CD4-positive, alpha-beta memory T cell (primary cell): ENCODE measurements around the gene KCNN1. TPM values are rescaled to one million over a fixed set of nuclear protein-coding genes. Genes with fewer than 3 reads are reported as not detected.
A peak's percentile ranks its signal among the peaks of the same experiment; 100 is the strongest.

ENCODE experiments used
- CTCF ChIA-PET: fragments of 350-600 bp; sonication (Branson Sonifier 250); formaldehyde crosslinking; loops from one replicate; lab custom pipeline; 2021; ENCODE audit warnings: inconsistent platforms; ENCODE audit not compliant: partially characterized antibody; lab: Charles Lee
- POLR2A ChIA-PET: fragments of 350-600 bp; sonication (Branson Sonifier 250); formaldehyde crosslinking; loops from one replicate; lab custom pipeline; 2021; ENCODE audit not compliant: partially characterized antibody; lab: Charles Lee
- DNase-seq, 5 donors: peaks; one replicate each; pipeline versions ENCODE4 v3.0.0 to v3.0.0-alpha.2; 2020 to 2022; ENCODE audit warnings: mixed read lengths in 1 of 5
- H3K27ac ChIP-seq: one replicate; pipeline ENCODE4 v1.7.0; 2013; ENCODE audit warnings: low read depth, low read length
- H3K27me3 ChIP-seq: 2 replicates; pipeline ENCODE4 v1.7.0; 2013; ENCODE audit warnings: mild to moderate bottlenecking, low read length, moderate library complexity; ENCODE audit not compliant: insufficient read depth
- H3K36me3 ChIP-seq: 2 replicates; pipeline ENCODE4 v1.7.0; 2013; ENCODE audit warnings: mild to moderate bottlenecking, low read length, moderate library complexity; ENCODE audit not compliant: insufficient read depth
- H3K4me1 ChIP-seq: 2 replicates; pipeline ENCODE4 v1.7.0; 2013; ENCODE audit warnings: mild to moderate bottlenecking, low read length, moderate library complexity; ENCODE audit not compliant: insufficient read depth
- H3K4me3 ChIP-seq, 2 donors: one replicate each; pipeline ENCODE4 v1.7.0; 2013; ENCODE audit warnings: low read length in 2 of 2, mild to moderate bottlenecking in 1 of 2
- H3K9me3 ChIP-seq, 2 donors: one replicate each; pipeline ENCODE4 v1.7.0; 2013; ENCODE audit warnings: low read length in 2 of 2, control low read depth in 1 of 2; ENCODE audit not compliant: control insufficient read depth in 1 of 2
- H3K27ac Mint-ChIP-seq, 7 donors: one replicate each; pipeline ENCODE4 v1.8.0; 2020 to 2021; ENCODE audit warnings: mixed read lengths in 7 of 7, mild to moderate bottlenecking in 6 of 7, inconsistent platforms in 3 of 7, moderate library complexity in 3 of 7
- H3K27me3 Mint-ChIP-seq, 2 donors: one replicate each; pipeline ENCODE4 v1.8.0; 2020 to 2021; ENCODE audit warnings: mixed read lengths in 2 of 2
- H3K36me3 Mint-ChIP-seq, 2 donors: one replicate each; pipeline ENCODE4 v1.8.0; 2020 to 2021; ENCODE audit warnings: mixed read lengths in 2 of 2, inconsistent platforms in 1 of 2, mild to moderate bottlenecking in 1 of 2
- H3K4me1 Mint-ChIP-seq, 4 donors: one replicate each; pipeline ENCODE4 v1.8.0; 2020 to 2021; ENCODE audit warnings: mixed read lengths in 4 of 4, mild to moderate bottlenecking in 1 of 4
- H3K4me3 Mint-ChIP-seq, 8 donors: one replicate each; pipeline ENCODE4 v1.8.0; 2020 to 2021; ENCODE audit warnings: mixed read lengths in 8 of 8, mild to moderate bottlenecking in 7 of 8, moderate library complexity in 6 of 8, inconsistent platforms in 3 of 8
- H3K9me3 Mint-ChIP-seq, 8 donors: one replicate each; pipeline ENCODE4 v1.8.0; 2020 to 2021; ENCODE audit warnings: mixed read lengths in 8 of 8, mild to moderate bottlenecking in 5 of 8, inconsistent platforms in 3 of 8, moderate library complexity in 1 of 8
- intact Hi-C: fragments of 100-400 bp; cut with micrococcal nuclease; formaldehyde crosslinking; loops from one replicate; pipeline ENCODE4 v1.15.1; 2023
- polyA plus RNA-seq, 2 donors: library from polyadenylated mRNA; unstranded; fragments of 300-500 nt; fragmentation: Illumina TruSeq; gene quantifications; one replicate each; pipeline ENCODE4 v1.2.3, GENCODE V29; 2021
- total RNA-seq, 2 experiments: library from RNA; stranded (reverse); gene quantifications; one replicate each; pipeline ENCODE4 v1.2.3, GENCODE V29; 2021

KCNN1 gene
- total and polyA plus RNA-seq, 4 experiments from 2014 or later: not detected

GRCh38 chr19:17989425-17990094 lies 22.7 kb downstream of the KCNN1 start:
- Histone ChIP-seq H3K27me3 (no peaks in the 10 kb centered on the region), H3K9me3 (no peaks in the 10 kb centered on the region), H3K36me3 (no peaks in the 10 kb centered on the region), H3K4me1 (no peaks in the 10 kb centered on the region), H3K27ac (no peak overlapping the region), H3K4me3 (no peak overlapping the region)
- H3K4me3 Mint-ChIP-seq: no peak overlapping the region
- H3K27ac Mint-ChIP-seq: no peak overlapping the region
- no peaks in the 10 kb centered on the region for H3K9me3 Mint-ChIP-seq
- peaks cover 4 to 6% of the 10 kb centered on the region in 2 donors for H3K27me3 Mint-ChIP-seq
- no peak for DNase-seq
- CTCF ChIA-PET: interaction anchor here (1.5 to 2.1 kb wide), 2 partner anchors 44 to 51 kb away, joined by 4 to 11 read pairs; no protein-coding TSS in a partner anchor
- H3K36me3 Mint-ChIP-seq: no peaks in the 10 kb centered on the region
- POLR2A ChIA-PET: no interaction called here
- intact Hi-C loops: no loop called here
- H3K4me1 Mint-ChIP-seq: no peaks in the 10 kb centered on the region

GRCh38 chr19:17993076-17993813 lies 26.3 kb downstream of the KCNN1 start:
- no peak overlapping the region for H3K27ac ChIP-seq
- Mint-ChIP-seq H3K27me3 (no peaks in the 10 kb centered on the region), H3K4me1 (peaks cover 2 to 8% (median 5%) of the 10 kb centered on the region in 4 donors), H3K36me3 (no peaks in the 10 kb centered on the region), H3K27ac (no peak overlapping the region), H3K9me3 (no peaks in the 10 kb centered on the region), H3K4me3 (no peak overlapping the region)
- ChIA-PET POLR2A (no interaction called here), CTCF (interaction anchor here (1.6 to 11.6 kb wide), 3 partner anchors 10 to 52 kb away, joined by 5 to 402 read pairs (median 9); partner anchors contain the start of gene CCDC124)
- no peaks in the 10 kb centered on the region for H3K9me3 ChIP-seq
- peaks cover 6% of the 10 kb centered on the region for H3K4me1 ChIP-seq
- H3K27me3 ChIP-seq: no peaks in the 10 kb centered on the region
- no peak for DNase-seq
- no peak overlapping the region for H3K4me3 ChIP-seq
- H3K36me3 ChIP-seq: no peaks in the 10 kb centered on the region
- intact Hi-C loops: no loop called here

GRCh38 chr19:17996826-17997316 lies 30.0 kb downstream of the KCNN1 start:
- Mint-ChIP-seq H3K9me3 (no peaks in the 10 kb centered on the region), H3K4me3 (peak overlapping the region in 3 of 8 donors; percentile 7 to 65 (median 24)), H3K36me3 (peaks cover 0 to 6% of the 10 kb centered on the region in 2 donors), H3K27me3 (no peaks in the 10 kb centered on the region), H3K4me1 (peaks cover 10 to 25% (median 16%) of the 10 kb centered on the region in 4 donors), H3K27ac (peak overlapping the region; percentile 48 to 89 (median 72))
- intact Hi-C loops: loop anchor here (1.0 kb wide), 2 partner anchors 59 to 138 kb away; partner anchors contain the start of gene RPL18A
- H3K27me3 ChIP-seq: no peaks in the 10 kb centered on the region
- POLR2A ChIA-PET: interaction anchor here (1.7 to 3.0 kb wide), 5 partner anchors 51 to 137 kb away, joined by 5 to 27 read pairs (median 10); partner anchors contain the start of genes CCDC124 and RPL18A
- H3K27ac ChIP-seq: no peak overlapping the region
- peak; percentile 76 to 86 (median 77) for DNase-seq
- no peak overlapping the region for H3K4me3 ChIP-seq
- CTCF ChIA-PET: interaction anchor here (0.6 to 11.6 kb wide), 13 partner anchors 16 to 292 kb away, joined by 3 to 402 read pairs (median 4); partner anchors contain the start of genes CCDC124 and RPL18A
- H3K9me3 ChIP-seq: no peaks in the 10 kb centered on the region
- peaks cover 19% of the 10 kb centered on the region for H3K4me1 ChIP-seq
- no peaks in the 10 kb centered on the region for H3K36me3 ChIP-seq

GRCh38 chr19:17997969-17998826 lies 31.3 kb downstream of the KCNN1 start:
- peak overlapping the region in 5 of 7 donors; percentile 18 to 93 (median 89) for H3K27ac Mint-ChIP-seq
- H3K9me3 Mint-ChIP-seq: no peaks in the 10 kb centered on the region
- DNase-seq: no peak
- H3K36me3 Mint-ChIP-seq: peaks cover 0 to 8% of the 10 kb centered on the region in 2 donors
- CTCF ChIA-PET: interaction anchor here (1.8 to 11.6 kb wide), 3 partner anchors 57 to 148 kb away, joined by 6 to 402 read pairs (median 27); partner anchors contain the start of genes CCDC124 and RPL18A
- H3K27ac ChIP-seq: no peak overlapping the region
- no peaks in the 10 kb centered on the region for H3K27me3 Mint-ChIP-seq
- no peak overlapping the region for H3K4me3 Mint-ChIP-seq
- H3K4me3 ChIP-seq: no peak overlapping the region
- H3K9me3 ChIP-seq: no peaks in the 10 kb centered on the region
- H3K27me3 ChIP-seq: no peaks in the 10 kb centered on the region
- POLR2A ChIA-PET: interaction anchor here (1.4 to 3.0 kb wide), 5 partner anchors 10 to 138 kb away, joined by 4 to 27 read pairs (median 10); partner anchors contain the start of genes ARRDC2, CCDC124 and RPL18A
- peaks cover 32% of the 10 kb centered on the region for H3K4me1 ChIP-seq
- intact Hi-C loops: loop anchor here (1.0 kb wide), 2 partner anchors 60 to 139 kb away; partner anchors contain the start of gene RPL18A
- H3K36me3 ChIP-seq: no peaks in the 10 kb centered on the region
- peaks cover 10 to 35% (median 22%) of the 10 kb centered on the region in 4 donors for H3K4me1 Mint-ChIP-seq

GRCh38 chr19:17998827-17999150 lies 31.9 kb downstream of the KCNN1 start:
- no peak overlapping the region for H3K4me3 ChIP-seq
- peaks cover 10 to 39% (median 24%) of the 10 kb centered on the region in 4 donors for H3K4me1 Mint-ChIP-seq
- CTCF ChIA-PET: interaction anchor here (11.6 kb wide), 1 partner anchor 58 kb away, joined by 402 read pairs; the partner anchor contains the start of gene CCDC124
- POLR2A ChIA-PET: interaction anchor here (1.4 to 3.0 kb wide), 3 partner anchors 9 to 139 kb away, joined by 4 to 17 read pairs (median 5); partner anchors contain the start of genes ARRDC2 and RPL18A
- intact Hi-C loops: no loop called here
- H3K27ac ChIP-seq: no peak overlapping the region
- H3K9me3 Mint-ChIP-seq: no peaks in the 10 kb centered on the region
- peak overlapping the region in 5 of 8 donors; percentile 41 to 68 (median 52) for H3K4me3 Mint-ChIP-seq
- peaks cover 33% of the 10 kb centered on the region for H3K4me1 ChIP-seq
- H3K36me3 Mint-ChIP-seq: peaks cover 0 to 8% of the 10 kb centered on the region in 2 donors
- DNase-seq: no peak
- H3K36me3 ChIP-seq: no peaks in the 10 kb centered on the region
- H3K27ac Mint-ChIP-seq: peak overlapping the region; percentile 64 to 100 (median 92)
- H3K27me3 ChIP-seq: no peaks in the 10 kb centered on the region
- no peaks in the 10 kb centered on the region for H3K27me3 Mint-ChIP-seq
- H3K9me3 ChIP-seq: no peaks in the 10 kb centered on the region
